Neural cell (in vitro differentiated cells): ENCODE results near the gene WDR5.

ENCODE experiments used
- CTCF ChIP-seq: fragments of 450-650 bp; IDR thresholded peaks from 2 replicates; pipeline ENCODE4 v1.5.1; 2014; ENCODE audit warnings: antibody characterized with exemption, mild to moderate bottlenecking, moderate library complexity; ENCODE audit not compliant: poor library complexity, severe bottlenecking
- POLR2AphosphoS5 ChIP-seq: IDR thresholded peaks from 2 replicates; pipeline ENCODE4 v1.6.1; 2012
- REST ChIP-seq: IDR thresholded peaks from 2 replicates; pipeline ENCODE4 v1.6.1; 2012; ENCODE audit warnings: borderline replicate concordance
- SMC3 ChIP-seq: fragments of 450-650 bp; conservative IDR thresholded peaks from 2 replicates; pipeline ENCODE4 v1.6.1; 2014; ENCODE audit warnings: antibody characterized with exemption, mild to moderate bottlenecking, moderate library complexity; ENCODE audit not compliant: poor library complexity

GRCh38 chr9:134155812-134156377, 20.0 kb downstream of the WDR5 start:
- TF ChIP-seq SMC3 = no peak
- no peak for TF ChIP-seq CTCF
- no peak for TF ChIP-seq REST
- TF ChIP-seq POLR2AphosphoS5 = no peak
